OCI-LY7 (cell line): Measurements from ENCODE around the gene SPPL3. TPM values are rescaled to one million over a fixed set of nuclear protein-coding genes. Genes with fewer than 3 reads are reported as not detected.

Source experiments
- BruUV-seq: library from RNA; stranded (reverse); fragments of 400-500 nt; replicated peaks from 2 replicates; lab custom pipeline; 2021; lab: Mats Ljungman, UMichigan
- CTCF ChIA-PET: fragments of 300-600 bp; sonication (Branson Sonifier 250); formaldehyde crosslinking; loops from one replicate; lab custom pipeline; 2022; ENCODE audit warnings: antibody characterized with exemption; ENCODE audit not compliant: unreplicated experiment; lab: Charles Lee
- POLR2A ChIA-PET: fragments of 300-600 bp; sonication (Branson Sonifier 250); formaldehyde crosslinking; loops from one replicate; lab custom pipeline; 2022; ENCODE audit warnings: antibody characterized with exemption; lab: Charles Lee
- DNase-seq: peaks from one replicate; pipeline ENCODE4 v3.0.0-alpha.2; 2015; ENCODE audit warnings: low spot score
- H2AFZ ChIP-seq: fragments of 200-600 bp; sonication (generic), shearing (Covaris generic); 2 replicates; pipeline ENCODE4 v1.6.1; 2014; ENCODE audit warnings: mild to moderate bottlenecking, antibody characterized with exemption, low read length, moderate library complexity
- H3K27ac ChIP-seq: fragments of 200-600 bp; sonication (generic); 2 replicates; pipeline ENCODE4 v1.5.1; 2014; ENCODE audit warnings: mixed run types, low read depth, mild to moderate bottlenecking, moderate library complexity, low read length, inconsistent platforms; ENCODE audit not compliant: poor library complexity, severe bottlenecking
- H3K36me3 ChIP-seq: fragments of 200-600 bp; sonication (generic); 2 replicates; pipeline ENCODE4 v1.6.1; 2014; ENCODE audit warnings: mild to moderate bottlenecking, antibody characterized with exemption, low read length, moderate library complexity, mixed read lengths; ENCODE audit not compliant: insufficient read depth
- H3K4me1 ChIP-seq: fragments of 200-600 bp; sonication (generic); 2 replicates; pipeline ENCODE4 v1.5.1; 2014; ENCODE audit warnings: mild to moderate bottlenecking, low read length; ENCODE audit not compliant: insufficient read depth, poor library complexity, severe bottlenecking
- H3K4me2 ChIP-seq: fragments of 200-600 bp; sonication (generic); 2 replicates; pipeline ENCODE4 v1.6.1; 2014; ENCODE audit warnings: mild to moderate bottlenecking, low read length
- H3K4me3 ChIP-seq: fragments of 200-600 bp; sonication (generic); 2 replicates; pipeline ENCODE4 v1.5.1; 2014; ENCODE audit warnings: mild to moderate bottlenecking, low read depth, low read length; ENCODE audit not compliant: poor library complexity, severe bottlenecking
- H3K79me2 ChIP-seq: fragments of 200-600 bp; sonication (generic); 2 replicates; pipeline ENCODE4 v1.6.1; 2016; ENCODE audit warnings: low read depth, mild to moderate bottlenecking, low read length, moderate library complexity, mixed read lengths; ENCODE audit not compliant: insufficient read depth
- H3K9me2 ChIP-seq: fragments of 200-600 bp; sonication (generic); 2 replicates; pipeline ENCODE4 v1.6.1; 2016; ENCODE audit warnings: mild to moderate bottlenecking, low read length, mixed read lengths; ENCODE audit not compliant: insufficient read depth
- H3K9me3 ChIP-seq: fragments of 200-600 bp; sonication (generic); 2 replicates; pipeline ENCODE4 v1.6.1; 2014; ENCODE audit warnings: mild to moderate bottlenecking, mixed run types, low read length, mixed read lengths
- H4K20me1 ChIP-seq: fragments of 200-600 bp; sonication (generic); 2 replicates; pipeline ENCODE4 v1.6.1; 2014; ENCODE audit warnings: mild to moderate bottlenecking, antibody characterized with exemption, low read length, moderate library complexity, mixed read lengths; ENCODE audit not compliant: insufficient read depth
- CTCF ChIP-seq: fragments of 200-600 bp; sonication (generic); conservative IDR thresholded peaks from 2 replicates; pipeline ENCODE4 v1.5.1; 2014; ENCODE audit warnings: mild to moderate bottlenecking, antibody characterized with exemption, low read length, moderate library complexity, mixed read lengths
- EZH2phosphoT487 ChIP-seq: fragments of 200-600 bp; sonication (generic); IDR thresholded peaks from 2 replicates; pipeline ENCODE4 v1.6.1; 2018; ENCODE audit warnings: low read depth, borderline replicate concordance, mild to moderate bottlenecking, mixed run types, antibody characterized with exemption, low read length, moderate library complexity, mixed read lengths
- intact Hi-C: fragments of 100-400 bp; cut with micrococcal nuclease; formaldehyde crosslinking; loops from one replicate; pipeline ENCODE4 v1.10.0; 2022; ENCODE audit not compliant: unreplicated experiment
- total RNA-seq, 2 experiments: library from RNA; depleted of rRNA in 1 of 2; stranded (reverse); fragments of >200 nt in 1 of 2; shearing (Covaris generic) in 1 of 2; gene quantifications; 2 replicates each; pipeline ENCODE4 v1.2.3, GENCODE V29; 2014 to 2022

Gene SPPL3
- total RNA-seq, 2 experiments from 2014 or later: 8.6 to 36.6 TPM

DNA sequence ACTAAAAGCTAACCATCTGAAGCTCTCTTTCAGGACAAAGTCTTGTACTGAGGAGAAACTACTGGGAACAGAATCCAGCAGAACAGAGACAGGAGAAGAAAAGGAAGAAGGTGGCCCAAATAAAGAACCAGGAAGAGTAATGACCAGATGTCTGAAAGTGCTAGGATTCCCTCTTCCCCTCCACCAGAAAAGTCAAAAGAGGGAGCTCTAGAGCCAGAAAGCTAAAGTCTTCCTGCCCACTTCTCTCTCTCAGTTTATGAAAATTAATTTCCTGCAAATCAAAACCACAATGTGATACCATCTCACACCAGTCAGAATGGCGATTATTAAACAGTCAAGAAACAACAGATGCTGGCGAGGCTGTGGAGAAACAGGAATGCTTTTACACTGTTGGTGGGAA lies 47.2 kb downstream of the SPPL3 start:
- Histone ChIP-seq H3K79me2 (peaks cover 40% of the 10 kb centered on the region; the same call in 1 of the 2 replicates), H3K4me1 (peaks cover 46% of the 10 kb centered on the region), H4K20me1 (peaks cover 9% of the 10 kb centered on the region; the same call in 1 of the 2 replicates), H3K9me3 (no peaks in the 10 kb centered on the region), H3K27ac (peak overlapping the region; percentile 33), H2AFZ (no peak overlapping the region), H3K36me3 (no peaks in the 10 kb centered on the region; the same call in 1 of the 2 replicates), H3K4me3 (peak overlapping the region; percentile 11), H3K9me2 (no peaks in the 10 kb centered on the region), H3K4me2 (peak overlapping the region; percentile 55)
- intact Hi-C loops: loop anchor here (2.0 to 5.0 kb wide), 2 partner anchors 45 to 114 kb away; partner anchors contain the start of gene SPPL3
- POLR2A ChIA-PET: interaction anchor here (0.6 to 1.7 kb wide), 5 partner anchors 9 to 115 kb away, joined by 3 to 6 read pairs (median 4); no protein-coding TSS in a partner anchor
- CTCF ChIA-PET: interaction anchor here (1.0 to 1.3 kb wide), 2 partner anchors 45 to 115 kb away, joined by 3 read pairs; no protein-coding TSS in a partner anchor
- peak; percentile 58 for DNase-seq
- BruUV-seq: no TSS peak
- TF ChIP-seq EZH2phosphoT487: no peak
- peak; percentile 81 for TF ChIP-seq CTCF

DNA sequence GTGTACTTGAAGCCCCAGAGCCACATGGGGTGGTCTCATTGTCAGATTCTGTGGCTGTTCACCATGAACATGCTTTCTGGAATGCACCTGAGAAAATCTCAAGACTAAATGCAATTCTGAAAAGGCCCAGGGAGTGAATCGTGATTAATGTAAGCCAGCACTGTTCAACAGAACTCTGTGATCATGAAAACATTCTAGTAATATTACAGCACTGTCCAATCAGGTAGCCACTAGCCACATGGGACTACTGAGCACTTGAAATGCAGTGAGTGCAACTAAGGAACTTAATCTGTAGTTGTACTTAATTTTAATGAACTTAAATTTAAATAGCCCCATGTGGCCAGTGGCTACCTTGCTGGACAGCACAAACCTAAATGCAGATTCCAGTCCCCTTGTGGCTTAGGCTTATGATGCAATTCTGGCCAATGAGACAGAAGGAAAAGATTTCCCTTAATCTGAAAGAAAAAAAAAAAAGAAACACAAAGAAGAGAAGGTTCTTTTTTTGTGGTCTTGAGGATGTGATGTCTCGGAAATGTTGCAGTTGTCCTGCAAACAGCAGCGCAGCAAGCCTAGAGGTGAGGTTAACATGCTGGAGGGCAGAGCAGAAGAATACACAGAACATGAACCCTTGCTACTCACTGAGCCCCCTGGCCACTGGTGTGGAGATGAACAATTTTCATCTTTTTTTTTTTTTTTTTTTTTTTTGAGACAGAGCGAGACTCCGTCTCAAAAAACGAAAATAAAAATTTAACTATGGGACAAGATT lies 48.2 kb downstream of the SPPL3 start:
- BruUV-seq: no TSS peak
- Histone ChIP-seq H3K36me3 (no peaks in the 10 kb centered on the region; the same call in 1 of the 2 replicates), H3K27ac (no peak overlapping the region), H3K9me3 (no peaks in the 10 kb centered on the region), H3K9me2 (no peaks in the 10 kb centered on the region), H3K4me1 (peaks cover 56% of the 10 kb centered on the region), H2AFZ (no peak overlapping the region), H3K79me2 (peaks cover 43% of the 10 kb centered on the region; the same call in 1 of the 2 replicates), H3K4me2 (no peak overlapping the region), H3K4me3 (no peak overlapping the region), H4K20me1 (peaks cover 11% of the 10 kb centered on the region; the same call in 1 of the 2 replicates)
- ChIA-PET POLR2A (interaction anchor here (1.1 to 1.3 kb wide), 3 partner anchors 26 to 116 kb away, joined by 4 read pairs; no protein-coding TSS in a partner anchor), CTCF (interaction anchor here (1.0 to 1.3 kb wide), 2 partner anchors 46 to 116 kb away, joined by 3 read pairs; no protein-coding TSS in a partner anchor)
- TF ChIP-seq CTCF (no peak), EZH2phosphoT487 (no peak)
- DNase-seq: no peak
- intact Hi-C loops: loop anchor here (2.0 to 5.0 kb wide), 2 partner anchors 46 to 115 kb away; partner anchors contain the start of gene SPPL3
